ENCODE results near the gene PPIA.
"Not testable (repeated sequence)": the region's sequence is repeated elsewhere in the genome, so short reads cannot be mapped to it uniquely, and the experiment has no call there.

PPIA gene

DNA sequence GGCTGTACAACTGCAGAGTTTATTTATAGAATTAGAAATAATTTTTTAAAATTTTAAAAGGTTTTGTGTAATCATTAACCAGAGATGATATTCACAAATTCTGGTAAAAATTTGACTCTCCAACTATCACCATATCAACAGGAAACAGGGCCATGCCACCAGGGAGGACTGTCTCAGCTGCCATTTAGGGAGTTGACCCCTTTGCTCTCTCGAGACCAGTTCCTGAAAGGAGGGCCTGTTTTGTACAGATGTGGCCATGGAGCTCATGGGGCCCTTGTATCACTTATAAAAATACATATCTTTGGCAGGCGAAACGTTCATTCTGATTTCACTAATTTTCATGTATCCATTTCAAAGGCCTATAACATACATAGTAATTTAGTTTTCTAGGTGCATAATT lies 31.1 kb downstream of the PPIA start:
- DNase-seq (ENCODE audit: low read depth in 2 of 2): no peak

DNA sequence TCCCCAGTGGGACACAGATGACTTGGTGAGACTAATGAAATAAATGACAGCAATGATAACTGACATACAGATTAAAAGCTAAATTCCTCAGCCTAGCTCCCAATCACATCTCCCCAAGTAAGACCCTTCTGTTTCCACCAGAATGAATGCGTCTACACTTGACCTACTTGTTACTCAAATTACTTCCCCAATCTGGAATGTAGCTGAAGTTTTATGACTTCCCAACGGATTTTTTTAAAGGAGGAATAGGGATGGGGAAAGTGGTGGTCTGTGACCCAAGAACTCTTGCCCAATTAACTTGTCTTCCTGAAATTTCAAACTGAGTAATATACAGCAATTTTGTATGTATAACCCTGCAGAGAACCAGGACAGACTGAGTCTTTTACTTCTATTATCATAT lies 42.3 kb downstream of the PPIA start:
- no peak for DNase-seq (ENCODE audit: low read depth in 2 of 2)

DNA sequence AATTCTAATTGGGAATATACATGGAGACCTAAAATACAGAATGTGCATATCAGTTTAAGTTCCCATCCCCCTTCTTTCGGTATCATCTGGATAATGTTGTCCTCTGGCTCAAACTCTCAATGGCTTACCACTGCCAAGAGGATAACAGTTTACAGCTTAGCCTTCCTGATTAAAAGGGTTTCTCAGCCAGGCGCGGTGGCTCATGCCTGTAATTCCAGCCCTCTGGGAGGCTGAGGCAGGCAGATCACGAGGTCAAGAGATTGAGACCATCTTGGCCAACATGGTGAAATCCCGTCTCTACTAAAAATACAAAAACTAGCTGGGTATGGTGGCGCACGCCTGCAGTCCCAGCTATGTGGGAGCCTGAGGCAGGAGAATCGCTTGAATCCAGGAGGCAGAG lies 46.2 kb downstream of the PPIA start:
- not testable (repeated sequence) for DNase-seq (ENCODE audit: low read depth in 2 of 2)

DNA sequence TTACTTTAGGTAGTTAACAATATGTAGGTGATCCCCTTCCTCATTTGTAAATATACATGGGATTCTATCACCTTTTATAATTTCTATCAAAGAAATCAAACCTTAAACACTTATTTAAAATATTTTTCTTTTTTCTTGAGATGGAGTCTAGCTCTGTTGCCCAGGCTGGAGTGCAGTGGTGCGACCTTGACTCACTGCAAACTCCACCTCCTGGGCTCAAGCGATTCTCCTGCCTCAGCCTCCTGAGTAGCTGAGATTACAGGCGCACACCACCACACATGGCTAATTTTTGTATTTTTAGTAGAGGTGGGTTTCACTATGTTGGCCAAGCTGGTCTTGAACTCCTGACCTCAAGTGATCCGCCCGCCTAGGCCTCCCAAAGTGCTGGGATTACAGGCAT lies 47.0 kb downstream of the PPIA start:
- DNase-seq (ENCODE audit: low read depth in 2 of 2): not testable (repeated sequence)

DNA sequence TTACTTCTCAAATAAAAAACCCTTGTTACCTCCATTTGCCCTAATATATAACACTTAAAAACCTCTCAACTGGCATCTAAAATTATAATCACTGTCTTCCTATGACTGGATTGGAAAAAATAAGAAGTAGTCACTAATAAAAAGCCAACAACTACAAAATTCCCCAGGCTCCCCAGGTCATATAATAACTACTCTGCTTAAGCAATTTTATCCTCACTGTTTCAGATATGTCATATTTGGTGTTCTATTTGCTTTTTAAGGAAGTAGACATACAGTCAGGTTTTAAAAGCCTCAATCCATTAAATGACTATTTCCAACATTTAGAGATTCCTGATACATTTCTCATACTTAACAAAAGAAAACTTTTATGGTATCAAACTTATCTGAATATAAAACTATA lies 49.0 kb downstream of the PPIA start:
- no peak for DNase-seq (ENCODE audit: low read depth in 2 of 2)

DNA sequence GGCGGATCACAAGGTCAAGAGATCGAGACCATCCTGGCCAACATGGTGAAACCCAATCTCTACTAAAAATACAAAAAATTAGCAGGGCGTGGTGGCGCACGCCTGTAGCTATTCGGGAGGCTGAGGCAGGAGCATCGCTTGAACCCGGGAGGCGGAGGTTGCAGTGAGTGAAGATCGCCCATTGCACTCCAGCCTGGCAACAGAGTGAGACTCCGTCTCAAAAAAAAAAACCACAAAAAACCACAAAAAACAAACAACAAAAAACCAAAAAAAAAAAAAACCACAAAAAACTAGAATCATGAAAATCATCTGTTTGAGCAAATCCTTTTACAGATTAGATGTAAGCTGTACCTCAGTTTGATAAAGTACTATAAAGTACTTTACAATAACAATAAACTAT lies 49.9 kb downstream of the PPIA start:
- not testable (repeated sequence) for DNase-seq (ENCODE audit: low read depth in 2 of 2)

DNA sequence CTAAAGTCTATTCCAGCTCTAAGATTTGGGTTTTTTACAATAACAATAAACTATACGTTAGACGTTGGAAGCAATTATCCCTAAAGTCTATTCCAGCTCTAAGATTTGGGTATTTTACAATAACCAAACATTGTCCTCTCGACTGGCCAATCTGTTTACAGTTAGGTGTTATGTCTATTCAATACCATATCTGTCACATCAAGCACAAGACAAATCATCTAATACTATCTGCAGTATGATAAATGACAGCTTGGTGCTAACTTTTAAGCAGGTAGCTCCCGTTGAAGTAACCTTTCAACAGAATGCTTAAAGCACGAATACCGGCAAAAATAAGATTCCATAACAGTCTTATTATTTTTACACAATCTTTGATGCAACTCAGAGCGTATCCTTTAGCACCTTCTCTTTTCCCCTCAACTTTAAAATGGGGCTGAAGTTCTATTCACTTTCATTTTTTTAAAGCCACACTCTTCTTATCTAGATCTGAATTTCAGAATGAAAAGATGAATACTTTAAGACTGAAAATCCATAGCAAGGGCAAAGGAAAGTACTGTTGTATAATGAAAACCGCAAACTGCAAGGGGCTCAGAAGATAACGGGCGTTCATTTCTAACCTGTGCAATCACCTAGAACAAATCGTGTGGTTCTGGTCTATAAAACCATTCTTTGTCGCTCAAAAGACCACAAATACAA lies 50.5 kb downstream of the PPIA start:
- DNase-seq (ENCODE audit: low read depth in 2 of 2): no peak

DNA sequence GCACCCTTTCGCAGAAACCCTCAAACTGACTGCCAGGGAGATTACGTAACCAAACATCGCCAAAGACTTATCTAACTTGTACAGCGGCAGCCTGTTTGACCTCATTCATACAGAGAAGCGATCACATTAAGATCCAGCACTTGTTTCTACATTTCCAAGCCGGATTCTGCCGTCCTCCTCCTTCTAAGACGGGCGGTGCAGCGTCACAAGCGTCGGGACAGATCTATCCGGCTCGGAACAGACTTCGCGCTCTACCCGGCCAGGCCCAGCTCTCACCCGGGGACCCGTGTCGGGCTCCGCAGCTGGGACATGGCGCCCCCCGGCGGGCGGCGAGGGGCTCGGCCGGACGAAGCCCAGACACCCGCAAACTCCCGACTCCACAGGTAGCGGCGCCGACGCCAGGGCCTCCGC lies 51.0 kb downstream of the PPIA start:
- peak; percentile 64 to 65 for DNase-seq (ENCODE audit: low read depth in 2 of 2)

DNA sequence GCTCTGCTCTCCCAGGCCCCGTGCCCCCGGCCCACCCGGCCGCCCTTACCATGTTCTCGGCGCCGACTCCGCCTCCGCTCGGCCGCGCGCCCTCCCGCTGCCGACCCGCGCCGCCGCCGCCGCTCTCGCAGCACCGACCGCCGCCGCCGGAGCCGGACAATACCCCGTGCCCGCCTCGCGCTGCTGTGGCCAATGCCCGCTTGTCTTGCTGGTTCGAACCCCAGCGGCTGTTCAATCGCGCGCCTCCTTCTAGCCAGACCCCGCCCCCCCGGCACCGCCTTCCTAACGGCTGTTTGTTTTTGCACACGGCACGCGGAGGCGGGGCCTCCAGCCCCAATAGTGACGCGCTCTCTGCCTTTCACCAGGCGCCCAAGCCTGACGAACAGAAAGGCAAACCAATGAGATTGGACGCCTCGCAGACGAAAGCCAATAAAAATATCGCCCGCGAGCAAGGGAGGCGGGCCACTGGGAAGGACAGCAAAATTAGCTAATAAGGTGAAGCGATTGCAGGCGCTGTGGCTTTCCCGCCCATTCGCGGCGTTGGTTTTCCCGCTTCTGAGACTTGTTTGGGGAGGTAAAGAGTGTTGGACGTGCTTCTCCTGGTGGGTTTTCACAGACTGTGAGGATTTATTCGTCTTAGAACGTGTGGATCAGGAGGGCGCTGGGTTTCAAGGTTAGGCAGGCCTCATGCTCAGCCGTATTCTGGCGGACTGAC lies 51.6 kb downstream of the PPIA start, which contains the start of gene H2AZ2:
TSS of gene H2AZ2 (minus strand) at position 168 of the 715 bp plus-strand sequence. CDS start at position 52, 116 bp downstream.
- peak; percentile 100 for DNase-seq (ENCODE audit: low read depth in 2 of 2)

DNA sequence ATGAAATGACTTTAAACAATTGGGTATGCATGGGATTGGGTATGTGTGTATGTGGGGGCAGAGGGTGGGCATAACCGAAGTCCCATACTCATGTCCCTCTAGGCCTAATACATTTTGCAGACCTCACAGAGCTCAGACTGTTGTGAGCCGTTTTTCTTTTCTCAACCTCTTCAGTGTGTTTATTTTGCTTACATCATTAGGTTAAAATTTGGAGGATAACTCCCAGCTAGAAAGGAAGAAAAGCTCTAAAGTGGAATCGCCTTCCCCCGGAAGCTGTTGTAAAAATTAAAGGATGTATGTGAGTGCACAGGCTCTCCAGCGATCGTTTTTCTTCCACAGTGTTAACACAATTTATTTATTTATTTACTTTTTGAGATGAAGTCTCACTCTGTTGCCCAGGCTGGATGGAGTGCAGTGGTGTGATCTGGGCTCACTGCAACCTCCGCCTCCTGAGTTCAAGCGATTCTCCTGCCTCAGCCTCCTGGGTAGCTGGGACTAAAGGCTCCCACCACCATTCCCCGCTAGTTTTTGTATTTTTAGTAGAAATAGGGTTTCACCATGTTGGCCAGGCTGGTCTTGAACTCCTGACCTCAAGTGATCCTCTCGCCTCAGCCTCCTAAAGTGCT lies 52.9 kb downstream of the PPIA start:
- no peak for DNase-seq (ENCODE audit: low read depth in 2 of 2)

DNA sequence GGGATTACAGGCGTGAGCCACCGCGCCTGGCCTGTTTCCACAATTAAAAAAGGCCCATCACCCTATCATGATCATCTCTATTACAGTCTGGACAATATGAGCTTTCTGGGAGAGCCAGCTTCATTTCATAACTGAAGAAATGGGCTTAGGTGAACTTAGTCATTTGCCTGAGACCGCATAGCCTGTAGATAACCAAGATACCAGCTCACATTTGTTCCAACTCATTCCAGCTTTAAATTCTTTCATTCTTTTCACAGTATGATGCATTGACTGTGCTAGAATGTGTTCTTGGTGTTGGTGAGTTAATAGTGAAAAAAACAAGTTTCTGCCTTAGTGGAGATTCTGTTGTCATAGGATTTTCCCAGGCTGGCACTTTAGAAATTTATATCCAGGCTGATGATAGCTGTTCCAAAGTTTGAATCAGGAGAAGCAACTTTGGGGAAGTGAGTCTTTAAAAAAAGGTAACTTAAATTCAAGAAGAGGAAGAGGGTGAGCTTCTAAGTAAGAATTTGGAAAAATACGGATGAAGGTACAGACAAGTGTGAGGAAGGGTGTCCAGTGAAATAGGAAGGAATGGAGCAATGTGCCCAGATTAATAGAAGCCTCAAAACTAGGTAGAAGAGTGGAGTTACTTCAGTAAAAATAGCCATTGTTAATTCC lies 53.5 kb downstream of the PPIA start:
- no peak for DNase-seq (ENCODE audit: low read depth in 2 of 2)

DNA sequence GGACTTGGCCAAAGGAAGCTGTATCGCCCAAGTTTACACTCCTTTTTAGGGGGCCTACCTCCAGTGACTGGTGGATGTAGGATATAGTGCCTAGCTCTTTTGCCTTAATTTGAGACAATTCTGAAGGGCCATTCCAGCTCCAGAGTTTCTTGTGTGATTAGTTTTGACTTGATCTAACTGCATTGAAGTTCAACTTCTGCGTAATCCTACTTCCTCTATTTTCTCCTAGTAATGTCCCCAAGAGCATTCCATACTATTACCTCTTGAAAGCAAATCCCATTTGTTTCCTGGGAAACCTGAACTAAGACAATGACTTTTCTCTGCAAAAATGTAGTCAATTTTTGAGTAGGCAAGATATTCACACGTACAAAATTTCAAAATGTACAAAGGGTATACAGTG lies 56.1 kb downstream of the PPIA start:
- DNase-seq (ENCODE audit: low read depth in 2 of 2): no peak
